ENCODE measurements around the gene C2CD3. TPM values are rescaled to one million over a fixed set of nuclear protein-coding genes. Genes with fewer than 3 reads are reported as not detected.

Gene C2CD3
- total RNA-seq, 4 donors from 2014 or later, result 16.8 to 50.3 (median 29.0) TPM

GRCh38 chr11:74010306-74011300, 160.2 kb downstream of the C2CD3 start:
- Histone ChIP-seq H3K27me3 (no peaks in the 10 kb centered on the region), H3K4me3 (no peak overlapping the region), H3K9me3 (no peaks in the 10 kb centered on the region), H3K27ac (peak overlapping the region in 2 of 4 donors; percentile 22 to 39), H3K36me3 (no peaks in the 10 kb centered on the region), H3K4me1 (peaks cover 0 to 18% (median 10%) of the 10 kb centered on the region in 4 donors)
- DNase-seq, result no peak
- no peak for TF ChIP-seq POLR2A (IDR thresholded peaks at IDR 0.05)
- no peak for TF ChIP-seq CTCF (IDR thresholded peaks at IDR 0.05)

GRCh38 chr11:74009675-74010305, 161.0 kb downstream of the C2CD3 start:
- H3K4me1 ChIP-seq, result peaks cover 0 to 18% (median 10%) of the 10 kb centered on the region in 4 donors

GRCh38 chr11:74009230-74009547, 161.6 kb downstream of the C2CD3 start:
- Histone ChIP-seq H3K9me3 (no peaks in the 10 kb centered on the region), H3K27me3 (no peaks in the 10 kb centered on the region), H3K4me3 (no peak overlapping the region), H3K4me1 (peaks cover 0 to 16% (median 10%) of the 10 kb centered on the region in 4 donors), H3K36me3 (no peaks in the 10 kb centered on the region), H3K27ac (no peak overlapping the region)
- DNase-seq, result no peak
- no peak for TF ChIP-seq POLR2A (IDR thresholded peaks at IDR 0.05)
- no peak for TF ChIP-seq CTCF (IDR thresholded peaks at IDR 0.05)

More at GRCh38 chr11:74009675-74010305, 161.0 kb downstream of the C2CD3 start:
- no peak overlapping the region for H3K27ac ChIP-seq
- DNase-seq, result peak in 1 of 3 donors; percentile 14
- no peaks in the 10 kb centered on the region for H3K36me3 ChIP-seq
- TF ChIP-seq POLR2A (IDR thresholded peaks at IDR 0.05) (no peak), CTCF (IDR thresholded peaks at IDR 0.05) (no peak)
- no peak overlapping the region for H3K4me3 ChIP-seq
- no peaks in the 10 kb centered on the region for H3K27me3 ChIP-seq
- H3K9me3 ChIP-seq, result no peaks in the 10 kb centered on the region

GRCh38 chr11:74008373-74009229, 162.2 kb downstream of the C2CD3 start, which contains the start of gene UCP3:
Gene UCP3, minus strand, starts transcription at chr11:74009085. Its CDS starts 2,043 bp downstream, at chr11:74007042.
- Histone ChIP-seq H3K36me3 (no peaks in the 10 kb centered on the region), H3K27me3 (no peaks in the 10 kb centered on the region), H3K4me3 (no peak within 1 kb of the TSS), H3K27ac (no peak within 1 kb of the TSS), H3K9me3 (no peaks in the 10 kb centered on the region), H3K4me1 (peaks cover 0 to 16% (median 10%) of the 10 kb centered on the region in 4 donors)
- no peak for TF ChIP-seq CTCF (IDR thresholded peaks at IDR 0.05)
- no peak for TF ChIP-seq POLR2A (IDR thresholded peaks at IDR 0.05)
- peak in 1 of 3 donors; percentile 40 for DNase-seq
